TTC549 (cell line): ENCODE results near the gene OR9K2.
"Not testable (repeated sequence)": the region's sequence is repeated elsewhere in the genome, so short reads cannot be mapped to it uniquely, and the experiment has no call there.

Source experiments
- FAIRE-seq: peaks from 2 replicates; lab custom pipeline; 2012; peaks lifted over from hg19 to GRCh38; lab: Jason Lieb, UNC

Gene OR9K2

DNA sequence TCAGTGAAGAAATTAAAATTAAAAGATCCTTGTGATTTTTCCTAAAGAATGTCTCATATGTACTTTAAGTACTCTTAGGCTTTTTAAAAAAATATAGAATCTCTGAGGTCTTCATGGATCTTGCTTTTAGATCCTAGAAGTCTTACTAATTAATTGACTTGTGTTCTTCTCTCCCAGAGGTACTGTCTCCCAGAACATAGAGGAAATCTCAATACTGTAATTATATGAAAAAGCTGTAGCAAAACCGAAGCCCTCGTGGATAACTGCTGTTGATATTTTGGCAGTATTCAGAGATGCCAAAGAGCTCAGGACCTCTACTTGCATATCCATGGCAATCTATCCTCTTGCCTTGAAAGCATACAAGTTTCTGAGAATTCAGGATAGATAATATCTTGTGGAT lies at the start of gene OR9K2:
TSS of gene OR9K2 (plus strand) at position 301 of the 400 bp plus-strand sequence. CDS start 3,429 bp downstream, outside the sequence.
- FAIRE-seq = no peak

GRCh38 chr12:55092579-55092978 lies 33.6 kb upstream of the OR9K2 start:
- no peak for FAIRE-seq

- FAIRE-seq = no peak
Observed at GRCh38 chr12:55112378-55112875, 13.8 kb upstream of the OR9K2 start.

DNA sequence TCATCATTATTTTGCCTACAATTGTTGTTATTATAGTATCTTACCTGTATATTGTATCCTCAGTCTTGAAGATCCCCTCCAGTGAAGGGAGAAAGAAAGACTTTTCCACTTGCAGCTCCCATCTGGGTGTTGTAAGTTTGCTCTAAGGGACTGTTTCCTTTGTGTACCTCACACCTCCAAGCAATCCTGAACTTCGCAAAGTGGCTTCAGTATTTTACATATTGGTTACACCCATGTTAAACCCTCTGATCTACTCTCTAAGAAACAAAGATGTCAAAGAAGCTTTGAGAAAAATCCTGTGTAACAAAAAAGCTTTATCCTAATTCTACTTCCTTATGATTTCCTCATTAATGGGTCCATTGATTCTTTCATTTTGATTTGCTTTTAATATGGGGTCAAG lies 10.1 kb upstream of the OR9K2 start:
- FAIRE-seq = no peak

- no peak for FAIRE-seq
Observed at GRCh38 chr12:55132816-55133215, 6.6 kb downstream of the OR9K2 start.

DNA sequence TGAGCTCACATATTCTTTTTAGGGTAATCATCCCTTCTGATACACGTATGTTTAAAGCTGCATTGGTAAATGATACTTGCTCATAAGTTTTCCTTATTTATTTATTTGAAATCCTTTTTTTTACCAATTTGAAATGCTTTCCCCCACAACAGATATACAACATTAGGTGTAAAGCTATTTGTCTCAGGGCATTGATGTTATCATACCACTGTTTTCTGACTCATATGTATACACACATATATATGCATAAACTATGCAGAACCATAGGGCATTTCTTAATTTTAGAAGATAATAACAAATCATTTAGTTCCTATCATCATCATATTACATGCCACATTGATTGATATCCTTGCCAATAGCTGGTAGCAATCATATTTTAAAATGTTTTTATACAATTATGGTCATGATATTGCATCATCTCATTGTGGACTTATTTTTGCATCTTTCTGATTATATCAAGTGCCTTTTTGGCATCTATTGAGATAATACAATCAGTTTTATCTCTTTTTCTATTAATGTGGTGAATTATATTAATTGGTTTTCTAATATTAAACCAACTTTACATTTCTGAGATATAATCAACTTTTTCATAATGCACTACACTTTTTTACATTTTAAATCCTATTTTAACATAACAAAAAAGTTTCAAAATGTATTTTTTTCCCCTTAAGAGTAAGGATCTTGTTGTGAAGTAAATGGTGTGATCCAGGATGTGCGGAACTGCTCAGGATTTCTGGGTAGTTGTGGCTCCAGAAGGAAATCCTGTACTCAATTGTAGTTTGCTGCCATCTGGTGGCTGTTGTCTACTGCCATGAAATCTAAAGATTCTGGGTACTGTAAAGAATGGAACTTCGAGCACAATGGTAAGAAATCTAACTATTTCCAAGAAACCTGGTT lies 16.7 kb downstream of the OR9K2 start:
- FAIRE-seq = peak; percentile 73

GRCh38 chr12:55143566-55143870 lies 17.3 kb downstream of the OR9K2 start:
- FAIRE-seq = no peak

DNA sequence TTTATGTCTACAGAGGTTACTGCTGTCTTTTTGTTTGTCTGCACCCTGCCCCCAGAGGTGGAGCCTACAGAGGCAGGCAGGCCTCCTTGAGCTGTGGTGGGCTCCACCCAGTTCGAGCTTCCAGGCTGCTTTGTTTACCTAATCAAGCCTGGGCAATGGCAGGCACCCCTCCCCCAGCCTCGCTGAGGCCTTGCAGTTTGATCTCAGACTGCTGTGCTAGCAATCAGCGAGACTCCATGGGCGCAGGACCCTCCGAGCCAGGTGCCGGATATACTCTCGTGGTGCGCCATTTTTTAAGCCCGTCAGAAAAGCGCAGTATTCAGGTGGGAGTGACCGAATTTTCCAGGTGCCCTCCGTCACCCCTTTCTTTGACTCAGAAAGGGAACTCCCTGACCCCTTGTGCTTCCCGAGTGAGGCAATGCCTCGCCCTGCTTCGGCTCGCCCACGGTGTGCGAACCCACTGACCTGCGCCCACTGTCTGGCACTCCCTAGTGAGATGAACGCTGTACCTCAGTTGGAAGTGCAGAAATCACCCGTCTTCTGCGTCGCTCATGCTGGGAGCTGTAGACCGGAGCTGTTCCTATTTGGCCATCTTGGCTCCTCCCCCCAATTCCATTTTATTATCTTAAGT lies 40.9 kb downstream of the OR9K2 start:
- not testable (repeated sequence) for FAIRE-seq

- FAIRE-seq = peak; percentile 42
Observed at GRCh38 chr12:55171445-55171844, 45.2 kb downstream of the OR9K2 start.

GRCh38 chr12:55171846-55172245 lies 45.6 kb downstream of the OR9K2 start:
- FAIRE-seq = not testable (repeated sequence)

DNA sequence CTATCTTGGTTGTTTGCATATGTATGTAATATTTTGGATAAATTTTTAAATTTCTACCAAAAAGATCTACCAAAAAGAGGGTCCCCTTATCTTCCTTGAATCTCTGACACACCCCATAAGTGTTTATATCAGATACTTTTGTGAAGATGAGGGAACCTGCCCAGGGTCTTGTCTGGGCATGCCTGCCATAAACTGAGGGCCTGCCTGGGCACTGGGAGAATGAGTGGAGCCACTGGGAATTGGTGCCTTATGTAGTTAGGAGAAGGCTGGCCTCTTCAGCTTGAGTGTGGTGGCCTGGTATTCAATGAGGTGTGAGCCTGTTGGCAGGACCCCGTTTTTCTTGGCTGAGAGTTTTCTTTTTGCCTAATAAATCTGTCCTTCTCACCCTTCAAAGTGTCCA lies 46.5 kb downstream of the OR9K2 start:
- FAIRE-seq = no peak

DNA sequence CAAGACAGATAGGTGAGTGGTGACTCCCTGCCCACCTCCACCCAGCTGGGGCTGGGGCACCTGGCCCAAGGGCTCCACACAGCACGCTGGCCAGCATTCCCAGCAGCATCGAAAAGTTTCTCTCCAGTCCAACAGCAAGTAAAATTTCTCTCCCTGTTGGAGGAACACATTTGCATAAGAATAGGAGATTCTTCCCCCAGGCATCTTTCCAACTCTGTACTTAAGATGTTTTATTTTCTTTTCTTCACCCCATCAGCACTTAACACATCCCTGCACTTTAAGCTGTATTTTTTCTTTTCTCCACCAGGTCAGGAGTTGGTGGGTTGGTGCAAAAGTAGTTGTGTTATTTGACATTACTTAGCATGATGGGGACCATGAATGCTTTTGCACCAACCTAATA lies 47.2 kb downstream of the OR9K2 start:
- FAIRE-seq = no peak
